Activated CD4-positive, CD25-positive, alpha-beta regulatory T cell treated with anti-CD3 and anti-CD28 coated beads, Interleukin-2, amount 50 U/mL, for 72 hours (primary cell): ENCODE measurements around the gene FZD7.

Experiments
- DNase-seq: peaks from one replicate; pipeline ENCODE4 v3.0.0; 2021

FZD7 gene

DNA sequence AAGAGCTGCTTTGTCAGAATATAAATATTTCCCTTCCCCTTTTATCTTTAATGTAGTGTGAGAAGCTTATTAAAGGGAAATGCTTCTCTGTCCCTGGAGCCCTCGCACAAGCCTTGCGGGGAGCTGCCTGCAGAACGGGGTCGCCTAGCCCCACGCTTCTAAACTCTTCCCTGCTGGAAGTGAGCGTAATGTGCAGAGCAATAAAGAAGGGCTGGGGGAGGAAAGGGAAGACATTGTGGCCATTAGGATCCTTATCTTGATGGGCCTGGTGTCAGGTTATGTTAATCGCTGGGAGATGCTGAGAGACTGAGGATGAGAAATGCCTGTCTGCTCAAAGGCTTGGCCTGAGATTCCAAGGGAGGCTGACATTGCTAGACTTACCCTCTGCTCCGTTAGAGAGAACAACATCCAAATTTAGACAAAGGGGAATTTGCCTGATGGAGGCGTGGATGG lies 18.9 kb upstream of the FZD7 start:
- DNase-seq, result no peak

DNA sequence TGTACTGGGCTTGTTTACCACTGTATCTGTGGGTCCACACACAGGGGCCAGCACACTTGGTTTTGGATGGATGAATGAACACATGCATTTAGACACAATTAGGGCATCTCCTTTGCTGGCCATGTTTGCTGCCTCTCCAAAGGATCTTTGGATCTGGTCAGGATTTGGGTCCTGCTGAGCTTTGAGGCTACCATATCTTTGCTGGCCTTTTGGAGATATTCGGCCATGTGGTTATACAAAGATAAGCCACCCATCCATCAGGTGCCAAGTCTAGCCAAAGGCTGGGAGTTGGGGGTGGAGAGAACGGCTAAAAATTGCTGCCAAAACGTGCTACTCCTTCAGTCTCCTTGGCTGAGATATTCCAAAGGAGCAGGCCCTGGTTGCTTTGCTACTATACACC lies 18.2 kb upstream of the FZD7 start:
- no peak for DNase-seq

GRCh38 chr2:202016579-202017227 lies 17.0 kb upstream of the FZD7 start:
- no peak for DNase-seq

DNA sequence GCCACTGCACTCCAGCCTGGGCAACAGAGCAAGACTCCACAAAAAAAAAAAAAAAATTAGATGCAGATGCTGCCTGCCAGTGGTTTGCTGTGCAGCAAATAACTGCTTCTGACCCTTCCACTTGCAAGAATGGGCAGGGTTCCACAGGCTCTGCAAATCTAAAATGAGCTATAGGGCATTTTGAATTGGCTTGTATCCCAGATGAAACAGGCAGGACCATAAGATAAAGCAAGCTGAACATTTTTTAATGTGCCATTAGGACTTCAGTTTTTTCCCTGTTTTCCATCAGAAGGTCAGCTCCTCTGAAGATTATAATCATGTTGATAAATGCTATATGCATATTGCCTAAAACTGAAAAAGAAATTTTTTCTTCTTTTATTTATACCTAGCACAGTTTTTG lies 15.7 kb upstream of the FZD7 start:
- no peak for DNase-seq

GRCh38 chr2:202018950-202019349 lies 14.7 kb upstream of the FZD7 start:
- DNase-seq, result no peak

GRCh38 chr2:202019689-202020450 lies 13.8 kb upstream of the FZD7 start:
- no peak for DNase-seq

- DNase-seq, result no peak
Observed at GRCh38 chr2:202022755-202023154, 10.9 kb upstream of the FZD7 start.

DNA sequence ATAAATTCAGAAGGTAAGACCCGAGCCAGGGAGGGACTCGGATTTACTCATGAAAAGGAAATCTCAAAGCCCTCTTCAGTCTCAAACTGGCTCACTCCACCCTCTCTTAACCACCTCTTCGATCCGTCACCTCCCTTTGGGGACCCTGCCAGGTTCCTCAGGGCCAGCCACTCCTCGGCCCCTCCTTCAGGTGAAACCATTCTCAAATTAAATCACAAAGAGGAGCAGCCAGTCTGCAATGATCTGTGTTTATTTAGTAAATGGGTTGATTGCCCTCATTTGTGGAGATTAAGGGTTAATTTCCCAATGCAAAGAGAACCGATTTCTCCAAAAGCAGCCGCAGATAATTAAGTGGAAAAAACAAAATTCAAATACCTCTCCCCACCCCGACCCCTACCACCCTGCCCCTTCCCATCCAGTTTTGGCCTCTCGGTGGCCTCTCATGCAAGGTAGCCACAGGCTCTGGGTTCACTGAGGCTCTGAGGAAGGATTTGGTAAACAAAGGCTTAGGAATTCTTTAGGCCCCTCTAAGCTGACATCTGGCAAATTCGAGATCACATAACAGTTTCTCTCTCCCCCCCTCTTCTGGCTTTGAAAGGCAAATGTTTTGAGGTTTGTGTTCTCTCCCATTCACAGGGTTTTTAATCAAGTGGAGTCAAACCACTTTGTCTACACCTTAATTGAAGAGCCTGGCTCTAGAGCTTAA lies 10.3 kb upstream of the FZD7 start:
- no peak for DNase-seq

DNA sequence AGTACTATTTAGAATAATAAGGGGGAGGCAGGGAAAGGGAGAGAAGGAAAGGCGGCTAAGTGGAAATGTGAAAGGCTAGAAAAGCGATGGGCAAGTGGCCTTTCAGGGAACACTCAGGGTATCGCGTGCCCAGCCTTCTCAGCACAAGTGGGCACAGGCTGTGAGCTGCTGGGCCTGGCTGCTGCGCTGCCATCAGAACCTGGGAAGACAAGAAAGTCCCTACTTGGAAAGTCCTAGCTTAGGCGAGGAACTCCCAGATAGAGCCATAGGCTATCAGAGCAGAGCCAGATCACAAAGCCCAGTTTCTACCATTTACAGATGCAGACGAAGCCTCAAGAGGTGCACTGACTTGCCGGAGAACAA lies 9.8 kb upstream of the FZD7 start:
- no peak for DNase-seq

GRCh38 chr2:202024871-202025270 lies 8.8 kb upstream of the FZD7 start:
- DNase-seq, result no peak

GRCh38 chr2:202025816-202026215 lies 7.8 kb upstream of the FZD7 start:
- no peak for DNase-seq

DNA sequence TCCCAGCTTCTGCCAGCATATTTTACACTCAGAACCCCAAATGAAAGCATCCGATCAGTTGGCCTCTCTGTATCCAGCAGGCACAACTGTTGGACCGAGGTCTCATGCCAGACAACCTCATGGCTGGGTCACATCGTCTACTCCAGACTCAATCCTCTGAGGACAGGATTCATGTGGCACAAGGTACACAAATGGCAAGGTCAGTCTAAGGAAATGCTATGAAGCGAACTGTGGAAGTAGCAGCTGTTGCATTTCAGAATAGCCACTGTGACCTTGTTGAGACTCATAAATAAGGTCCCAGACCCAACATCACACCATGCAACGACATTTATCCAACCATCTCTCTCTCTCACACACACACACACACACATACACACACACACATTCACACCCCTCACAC lies 7.1 kb upstream of the FZD7 start:
- DNase-seq, result no peak

DNA sequence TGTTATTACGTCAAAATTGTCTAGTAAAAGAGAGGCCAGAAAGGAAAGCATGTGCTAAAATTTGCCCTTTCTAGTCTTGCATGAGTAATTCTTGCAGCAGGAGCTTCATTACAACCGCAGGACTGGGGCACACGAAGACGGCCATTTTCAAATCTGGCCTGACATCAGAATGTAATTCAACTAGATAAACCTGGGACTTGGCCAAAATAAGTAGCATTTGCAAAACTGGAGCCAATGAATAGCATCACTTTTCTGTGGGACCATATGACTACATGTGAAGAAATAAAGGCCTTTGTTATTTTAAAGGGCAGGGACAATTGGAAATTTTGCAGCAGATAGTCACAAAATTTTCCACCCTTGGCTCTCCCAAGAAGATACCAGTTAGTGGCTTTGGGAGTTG lies 3.0 kb upstream of the FZD7 start:
- DNase-seq, result no peak

DNA sequence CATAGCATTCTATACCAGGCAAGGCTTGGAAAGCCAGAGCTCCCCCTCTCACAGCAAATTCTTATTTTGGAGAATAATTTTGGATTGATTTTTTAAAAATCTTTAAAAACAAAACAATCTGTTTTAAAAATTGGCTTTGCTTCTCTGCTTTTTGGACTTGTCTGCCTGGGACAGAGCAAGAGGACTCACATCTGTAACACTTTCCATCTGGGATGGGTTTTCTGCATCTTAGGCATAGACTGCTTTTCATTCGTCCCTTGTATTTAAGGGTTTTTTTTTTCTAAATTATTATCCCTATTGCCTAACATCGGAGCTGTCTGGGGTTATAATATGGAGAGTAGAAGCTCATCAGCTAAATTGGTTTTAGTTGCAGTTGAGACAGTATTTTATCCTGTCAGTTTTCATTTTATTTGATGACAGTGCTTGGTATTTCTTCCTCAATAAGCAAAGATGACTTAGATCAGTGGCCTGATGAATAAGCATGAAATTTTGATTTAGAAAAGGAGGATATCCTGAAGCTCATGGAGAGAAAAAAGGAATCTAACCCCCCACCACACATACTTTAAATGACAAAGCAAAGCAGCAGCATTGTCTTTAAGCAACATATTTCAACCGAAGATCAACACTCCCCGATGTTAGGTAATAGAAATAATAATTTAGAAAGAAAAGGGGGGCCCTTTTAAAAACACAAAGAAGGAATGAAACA lies 2.3 kb upstream of the FZD7 start:
- no peak for DNase-seq

GRCh38 chr2:202032846-202033316 lies 774 bp upstream of the FZD7 start:
- DNase-seq, result peak; percentile 45

DNA sequence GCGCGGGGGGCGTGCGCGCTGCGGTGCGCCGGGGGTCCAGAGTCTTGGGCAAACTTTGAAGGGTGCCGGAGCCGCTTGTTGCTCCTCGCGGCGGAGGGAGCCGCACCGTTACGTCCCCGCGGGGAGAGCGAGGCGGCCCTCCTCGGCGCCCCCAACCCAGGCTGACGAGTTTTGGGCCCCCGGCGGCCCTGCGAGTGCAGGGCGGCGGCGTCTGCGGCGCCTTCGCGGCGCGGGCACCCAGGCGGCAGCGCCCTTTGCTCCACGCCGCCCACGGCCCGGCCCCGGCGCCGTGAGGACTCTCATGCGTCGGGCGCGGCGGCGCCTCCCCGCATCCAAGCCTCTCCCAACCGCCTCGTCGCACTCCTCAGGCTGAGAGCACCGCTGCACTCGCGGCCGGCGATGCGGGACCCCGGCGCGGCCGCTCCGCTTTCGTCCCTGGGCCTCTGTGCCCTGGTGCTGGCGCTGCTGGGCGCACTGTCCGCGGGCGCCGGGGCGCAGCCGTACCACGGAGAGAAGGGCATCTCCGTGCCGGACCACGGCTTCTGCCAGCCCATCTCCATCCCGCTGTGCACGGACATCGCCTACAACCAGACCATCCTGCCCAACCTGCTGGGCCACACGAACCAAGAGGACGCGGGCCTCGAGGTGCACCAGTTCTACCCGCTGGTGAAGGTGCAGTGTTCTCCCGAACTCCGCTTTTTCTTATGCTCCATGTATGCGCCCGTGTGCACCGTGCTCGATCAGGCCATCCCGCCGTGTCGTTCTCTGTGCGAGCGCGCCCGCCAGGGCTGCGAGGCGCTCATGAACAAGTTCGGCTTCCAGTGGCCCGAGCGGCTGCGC lies 814 bp downstream of the FZD7 start:
- peak; percentile 40 for DNase-seq

DNA sequence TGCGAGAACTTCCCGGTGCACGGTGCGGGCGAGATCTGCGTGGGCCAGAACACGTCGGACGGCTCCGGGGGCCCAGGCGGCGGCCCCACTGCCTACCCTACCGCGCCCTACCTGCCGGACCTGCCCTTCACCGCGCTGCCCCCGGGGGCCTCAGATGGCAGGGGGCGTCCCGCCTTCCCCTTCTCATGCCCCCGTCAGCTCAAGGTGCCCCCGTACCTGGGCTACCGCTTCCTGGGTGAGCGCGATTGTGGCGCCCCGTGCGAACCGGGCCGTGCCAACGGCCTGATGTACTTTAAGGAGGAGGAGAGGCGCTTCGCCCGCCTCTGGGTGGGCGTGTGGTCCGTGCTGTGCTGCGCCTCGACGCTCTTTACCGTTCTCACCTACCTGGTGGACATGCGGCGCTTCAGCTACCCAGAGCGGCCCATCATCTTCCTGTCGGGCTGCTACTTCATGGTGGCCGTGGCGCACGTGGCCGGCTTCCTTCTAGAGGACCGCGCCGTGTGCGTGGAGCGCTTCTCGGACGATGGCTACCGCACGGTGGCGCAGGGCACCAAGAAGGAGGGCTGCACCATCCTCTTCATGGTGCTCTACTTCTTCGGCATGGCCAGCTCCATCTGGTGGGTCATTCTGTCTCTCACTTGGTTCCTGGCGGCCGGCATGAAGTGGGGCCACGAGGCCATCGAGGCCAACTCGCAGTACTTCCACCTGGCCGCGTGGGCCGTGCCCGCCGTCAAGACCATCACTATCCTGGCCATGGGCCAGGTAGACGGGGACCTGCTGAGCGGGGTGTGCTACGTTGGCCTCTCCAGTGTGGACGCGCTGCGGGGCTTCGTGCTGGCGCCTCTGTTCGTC lies 1.7 kb downstream of the FZD7 start:
- peak; percentile 36 for DNase-seq

- DNase-seq, result no peak
Observed at GRCh38 chr2:202035941-202036372, 2.3 kb downstream of the FZD7 start.

DNA sequence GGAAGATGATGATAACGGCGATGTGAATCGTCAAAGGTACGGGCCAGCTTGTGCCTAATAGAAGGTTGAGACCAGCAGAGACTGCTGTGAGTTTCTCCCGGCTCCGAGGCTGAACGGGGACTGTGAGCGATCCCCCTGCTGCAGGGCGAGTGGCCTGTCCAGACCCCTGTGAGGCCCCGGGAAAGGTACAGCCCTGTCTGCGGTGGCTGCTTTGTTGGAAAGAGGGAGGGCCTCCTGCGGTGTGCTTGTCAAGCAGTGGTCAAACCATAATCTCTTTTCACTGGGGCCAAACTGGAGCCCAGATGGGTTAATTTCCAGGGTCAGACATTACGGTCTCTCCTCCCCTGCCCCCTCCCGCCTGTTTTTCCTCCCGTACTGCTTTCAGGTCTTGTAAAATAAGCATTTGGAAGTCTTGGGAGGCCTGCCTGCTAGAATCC lies 3.0 kb downstream of the FZD7 start:
- DNase-seq, result no peak

- no peak for DNase-seq
Observed at GRCh38 chr2:202037086-202037485, 3.4 kb downstream of the FZD7 start.
